Panc1 (cell line): ENCODE results near the gene HMX1.

Source experiments
- CTCF ChIP-seq: fragments of 450-650 bp; IDR thresholded peaks from 2 replicates; pipeline ENCODE4 v1.5.1; 2017; ENCODE audit warnings: mild to moderate bottlenecking
- POLR2AphosphoS5 ChIP-seq: IDR thresholded peaks from 2 replicates; pipeline ENCODE4 v1.6.1; 2012; ENCODE audit warnings: mild to moderate bottlenecking, low read depth, low read length, moderate library complexity
- REST ChIP-seq, 2 experiments: IDR thresholded peaks; 2 replicates each; pipeline ENCODE4 v1.6.1; 2011 to 2012; ENCODE audit warnings: low read depth in 2 of 2, control low read depth in 1 of 2, low read length in 1 of 2, mild to moderate bottlenecking in 1 of 2, moderate library complexity in 1 of 2; ENCODE audit not compliant: insufficient read depth in 1 of 2
- SIN3A ChIP-seq: IDR thresholded peaks from 2 replicates; pipeline ENCODE4 v1.6.1; 2012; ENCODE audit warnings: low read depth, mild to moderate bottlenecking, low read length, moderate library complexity, borderline replicate concordance; ENCODE audit not compliant: insufficient read depth
- TCF7L2 ChIP-seq: IDR thresholded peaks from 2 replicates; pipeline ENCODE4 v1.6.1; 2011; ENCODE audit warnings: mild to moderate bottlenecking, low read depth, low read length, inconsistent platforms

- no peak for TF ChIP-seq CTCF
- no peak for TF ChIP-seq POLR2AphosphoS5
- no peak for TF ChIP-seq REST (IDR thresholded peaks at IDR 0.05; ENCODE audit: insufficient read depth in 1 of 2, low read depth in 2 of 2, low read length in 1 of 2)
- TF ChIP-seq TCF7L2: no peak
- TF ChIP-seq SIN3A: no peak
Measured at GRCh38 chr4:8920969-8921368, 49.3 kb upstream of the HMX1 start.
